Right cardiac atrium (tissue), 5 donors: ENCODE data around the gene TNNI3K. TPM values are rescaled to one million over a fixed set of nuclear protein-coding genes. Genes with fewer than 3 reads are reported as not detected.

Experiments
- polyA plus RNA-seq: library from polyadenylated mRNA; stranded (reverse); fragments of 200-250 nt; gene quantifications from one replicate; pipeline ENCODE4 v1.2.3, GENCODE V29; 2013
- total RNA-seq, 4 donors: library from RNA; stranded (reverse); fragmentation: NEBNext Ultra II Directional; extraction: Animal tissue kit (Norgen Biotek cat#: 25700); gene quantifications; one replicate each; pipeline ENCODE4 v1.2.1, GENCODE V29; 2021
- donor health status: healthy with polysubstance abuse.
- donor health status: DM: no; HTN: yes; CAD: no.
- donor health status: DM: no; HTN: no; CAD: no.
- donor health status: DM: no; HTN: yes; CAD: no; lungs with severe emphysema.
- donor health status: DM: yes; HTN: yes; CAD: no.

The TNNI3K gene
- total and polyA plus RNA-seq, 5 donors = 34.3 to 78.4 (median 51.7) TPM

Other genes with a start within 250 kb of the TNNI3K start
- 1 to 10 TPM in 1 of 4 donors, under 1 TPM in 3; 0.19 to 1.3 (median 0.84) TPM for gene LRRIQ3, start 37.2 kb upstream of the TNNI3K start, total RNA-seq
- gene LRRIQ3, start 37.2 kb upstream of the TNNI3K start, polyA plus RNA-seq = 0.36 TPM
- 10 to 100 TPM; 12.8 to 20.9 (median 15.3) TPM for gene FPGT, start 37.1 kb upstream of the TNNI3K start, total RNA-seq
- 7.6 TPM for gene FPGT, start 37.1 kb upstream of the TNNI3K start, polyA plus RNA-seq